Choroid plexus epithelial cell (primary cell): ENCODE data around the gene SKOR2.

Experiments used
- DNase-seq: peaks from one replicate; pipeline ENCODE4 v3.0.0-alpha.2; 2010; ENCODE audit warnings: low read depth
- H3K4me3 ChIP-seq: 2 replicates; pipeline ENCODE4 v1.5.1; 2011; ENCODE audit warnings: low read depth, mild to moderate bottlenecking, control low read depth, low read length, moderate library complexity
- CTCF ChIP-seq: conservative IDR thresholded peaks from 2 replicates; pipeline ENCODE4 v1.5.1; 2011; ENCODE audit warnings: low read depth, mild to moderate bottlenecking, control low read depth, inconsistent platforms, low read length, moderate library complexity

SKOR2 gene

GRCh38 chr18:47264308-47264700, 12.8 kb upstream of the SKOR2 start:
- no peak for DNase-seq
- no peak overlapping the region for H3K4me3 ChIP-seq
- no peak for TF ChIP-seq CTCF

DNA sequence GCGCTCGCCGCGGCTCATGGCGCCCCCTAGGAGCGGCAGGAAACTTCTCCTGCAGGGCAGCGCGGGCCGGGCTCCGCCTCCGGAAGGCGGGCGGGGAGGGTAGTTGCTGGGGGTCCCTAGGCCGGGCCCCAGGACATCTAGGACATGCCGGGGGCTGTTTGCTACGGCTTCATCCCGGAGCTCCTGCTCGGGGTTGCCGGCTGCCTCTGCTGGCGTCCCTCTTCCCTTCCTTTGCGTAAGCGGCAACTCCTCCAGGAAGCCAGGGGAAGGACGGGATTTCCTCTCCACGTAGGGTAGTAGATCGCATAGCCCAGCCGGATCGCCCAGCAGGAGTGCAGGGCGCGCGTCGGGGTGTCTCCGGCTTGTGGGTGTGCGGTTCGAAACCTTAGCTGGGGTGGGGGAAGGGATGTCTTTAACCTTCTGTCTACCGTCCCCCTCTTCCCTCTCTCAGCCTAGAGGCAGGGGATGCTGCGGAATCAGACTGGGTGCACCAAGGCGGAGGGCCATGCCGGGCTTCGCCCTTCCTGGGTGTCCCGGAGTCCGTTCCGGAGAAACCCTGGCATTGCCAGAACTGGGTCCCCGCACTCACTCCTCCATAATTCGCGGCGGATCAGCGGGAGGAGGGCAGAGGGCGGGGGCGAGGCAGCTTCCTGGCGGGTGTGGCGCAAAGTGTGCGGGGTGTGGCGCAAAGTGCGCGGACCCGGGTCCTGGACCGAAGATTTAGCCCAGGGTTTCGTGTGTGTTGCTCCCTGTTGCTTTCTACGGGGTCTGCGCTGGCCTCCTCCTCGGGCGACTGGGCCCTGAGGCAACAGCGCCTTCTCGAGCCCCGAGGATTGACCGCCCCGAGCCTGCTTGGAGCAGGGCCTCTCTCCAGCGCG, 12.2 kb upstream of the SKOR2 start:
- no peak for DNase-seq
- TF ChIP-seq CTCF: no peak
- H3K4me3 ChIP-seq: no peak overlapping the region

- no peak overlapping the region for H3K4me3 ChIP-seq
- TF ChIP-seq CTCF: no peak
- no peak for DNase-seq
These were observed 11.6 kb upstream of the SKOR2 start for GRCh38 chr18:47263150-47263429.

- H3K4me3 ChIP-seq: no peak overlapping the region
- DNase-seq: no peak
- no peak for TF ChIP-seq CTCF
These were observed 11.1 kb upstream of the SKOR2 start for GRCh38 chr18:47262301-47263149.

GRCh38 chr18:47261902-47262300, 10.4 kb upstream of the SKOR2 start:
- no peak overlapping the region for H3K4me3 ChIP-seq
- DNase-seq: no peak
- no peak for TF ChIP-seq CTCF

GRCh38 chr18:47260924-47261701, 9.7 kb upstream of the SKOR2 start:
- no peak for DNase-seq
- TF ChIP-seq CTCF: no peak
- H3K4me3 ChIP-seq: no peak overlapping the region
